HepG2 (cell line): Measurements from ENCODE around the gene COQ7. TPM values are rescaled to one million over a fixed set of nuclear protein-coding genes. Genes with fewer than 3 reads are reported as not detected.

Source experiments
- ADNP ChIP-seq: sonication (generic); formaldehyde crosslinking; IDR thresholded peaks from 2 replicates; pipeline ENCODE4 v1.4.0; 2020; ENCODE audit warnings: missing genetic modification reagents
- FOXP1 ChIP-seq, 2 experiments: fragments of 450-650 bp in 1 of 2; IDR thresholded peaks; 2 replicates each; pipeline ENCODE4 v1.6.1; 2017 to 2018; ENCODE audit warnings: antibody characterized with exemption in 1 of 2
- HOXA3 ChIP-seq: sonication (generic); formaldehyde crosslinking; IDR thresholded peaks from 2 replicates; pipeline ENCODE4 v1.5.0; 2020; ENCODE audit warnings: missing genetic modification reagents
- IKZF4 ChIP-seq: sonication (generic); formaldehyde crosslinking; IDR thresholded peaks from 2 replicates; pipeline ENCODE4 v1.5.1; 2020; ENCODE audit warnings: borderline replicate concordance, mild to moderate bottlenecking, low read depth, missing genetic modification reagents; ENCODE audit errors: not compliant biosample characterization
- KDM5A ChIP-seq: fragments of 200-600 bp; sonication (generic); IDR thresholded peaks from 2 replicates; pipeline ENCODE4 v1.7.0; 2018; ENCODE audit warnings: antibody characterized with exemption, mild to moderate bottlenecking, low read length, borderline replicate concordance
- KLF9 ChIP-seq: IDR thresholded peaks from 2 replicates; pipeline ENCODE4 v1.6.1; 2016; ENCODE audit warnings: low read depth
- NR2F2 ChIP-seq: IDR thresholded peaks from 2 replicates; pipeline ENCODE4 v1.6.1; 2012; ENCODE audit warnings: low read depth, inconsistent platforms, borderline replicate concordance
- REPIN1 ChIP-seq: sonication (generic); formaldehyde crosslinking; IDR thresholded peaks from 2 replicates; pipeline ENCODE4 v1.8.0; 2022; ENCODE audit warnings: missing genetic modification reagents, low read depth, mild to moderate bottlenecking, borderline replicate concordance
- SMAD9 ChIP-seq: sonication (generic); formaldehyde crosslinking; IDR thresholded peaks from 2 replicates; pipeline ENCODE4 v1.5.1; 2020; ENCODE audit warnings: mild to moderate bottlenecking, missing genetic modification reagents
- ZMYM2 ChIP-seq: sonication (generic); formaldehyde crosslinking; IDR thresholded peaks from 2 replicates; pipeline ENCODE4 v1.8.0; 2022; ENCODE audit warnings: mild to moderate bottlenecking, missing genetic modification reagents
- ZNF317 ChIP-seq: sonication (generic); formaldehyde crosslinking; IDR thresholded peaks from 2 replicates; pipeline ENCODE4 v1.5.0; 2020; ENCODE audit warnings: mild to moderate bottlenecking, missing genetic modification reagents
- ZNF430 ChIP-seq: sonication (generic); formaldehyde crosslinking; IDR thresholded peaks from 2 replicates; pipeline ENCODE4 v1.9.0; 2021; ENCODE audit warnings: mild to moderate bottlenecking, missing genetic modification reagents
- ZNF589 ChIP-seq: sonication (generic); formaldehyde crosslinking; conservative IDR thresholded peaks from 2 replicates; pipeline ENCODE4 v1.8.0; 2022; ENCODE audit warnings: mild to moderate bottlenecking, moderate library complexity, missing genetic modification reagents
- ZNF674 ChIP-seq: sonication (generic); formaldehyde crosslinking; IDR thresholded peaks from 2 replicates; pipeline ENCODE4 v1.5.0; 2020; ENCODE audit warnings: low read depth, mild to moderate bottlenecking, missing genetic modification reagents
- ZNF720 ChIP-seq: sonication (generic); formaldehyde crosslinking; IDR thresholded peaks from 2 replicates; pipeline ENCODE4 v1.4.0; 2020; ENCODE audit warnings: missing genetic modification reagents
- ZSCAN29 ChIP-seq: sonication (generic); formaldehyde crosslinking; conservative IDR thresholded peaks from 2 replicates; pipeline ENCODE4 v1.4.0; 2020; ENCODE audit warnings: mild to moderate bottlenecking, missing genetic modification reagents
- polyA plus RNA-seq, 8 experiments: library from polyadenylated mRNA; depleted of rRNA in 3 of 8; stranded (reverse) in 7 of 8; unstranded in 1 of 8; fragments of >200 nt; fragmentation: Illumina TruSeq in 4 of 8; extraction: Trizol in 4 of 8; gene quantifications; 2 replicates each; pipeline versions ENCODE4 v1.2.1 to v1.2.3, GENCODE V29; 2011 to 2016; ENCODE audit warnings: low read depth in 4 of 8, missing spikeins in 1 of 8, mixed read lengths in 1 of 8; ENCODE audit not compliant: insufficient read depth in 1 of 8
- total RNA-seq, 5 experiments: library from RNA; depleted of rRNA; stranded (reverse); fragments of >200 nt; fragmentation: Illumina TruSeq; extraction: Trizol; gene quantifications; 2 replicates each; pipeline ENCODE4 v1.2.3, GENCODE V29; 2016; ENCODE audit warnings: low read depth in 1 of 5
- TF ChIP-seq, protein P1 (sequence below), 2 experiments: sonication (generic) in 1 of 2; formaldehyde crosslinking in 1 of 2; IDR thresholded peaks; 2 replicates each; pipeline versions ENCODE4 v1.4.0 to v1.6.1; 2016 to 2020; ENCODE audit warnings: borderline replicate concordance in 1 of 2, low read depth in 1 of 2, mild to moderate bottlenecking in 1 of 2, missing genetic modification reagents in 1 of 2
- TF ChIP-seq, protein P2 (sequence below): IDR thresholded peaks from 2 replicates; pipeline ENCODE4 v1.6.1; 2018; ENCODE audit warnings: missing genetic modification reagents, mild to moderate bottlenecking, missing compliant biosample characterization
- TF ChIP-seq, protein P3 (sequence below): sonication (generic); formaldehyde crosslinking; IDR thresholded peaks from 2 replicates; pipeline ENCODE4 v1.8.0; 2022; ENCODE audit warnings: missing genetic modification reagents, mild to moderate bottlenecking, borderline replicate concordance
- TF ChIP-seq, protein P4 (sequence below): IDR thresholded peaks from 2 replicates; pipeline ENCODE4 v1.6.1; 2012; ENCODE audit warnings: low read depth, low read length, improper control_type of control experiment

Gene COQ7
- total and polyA plus RNA-seq, 2 of the 13 experiments (the other 11 are each of a cell fraction or from before 2014, with no cell fraction given): 20.1 to 45.7 TPM

DNA sequence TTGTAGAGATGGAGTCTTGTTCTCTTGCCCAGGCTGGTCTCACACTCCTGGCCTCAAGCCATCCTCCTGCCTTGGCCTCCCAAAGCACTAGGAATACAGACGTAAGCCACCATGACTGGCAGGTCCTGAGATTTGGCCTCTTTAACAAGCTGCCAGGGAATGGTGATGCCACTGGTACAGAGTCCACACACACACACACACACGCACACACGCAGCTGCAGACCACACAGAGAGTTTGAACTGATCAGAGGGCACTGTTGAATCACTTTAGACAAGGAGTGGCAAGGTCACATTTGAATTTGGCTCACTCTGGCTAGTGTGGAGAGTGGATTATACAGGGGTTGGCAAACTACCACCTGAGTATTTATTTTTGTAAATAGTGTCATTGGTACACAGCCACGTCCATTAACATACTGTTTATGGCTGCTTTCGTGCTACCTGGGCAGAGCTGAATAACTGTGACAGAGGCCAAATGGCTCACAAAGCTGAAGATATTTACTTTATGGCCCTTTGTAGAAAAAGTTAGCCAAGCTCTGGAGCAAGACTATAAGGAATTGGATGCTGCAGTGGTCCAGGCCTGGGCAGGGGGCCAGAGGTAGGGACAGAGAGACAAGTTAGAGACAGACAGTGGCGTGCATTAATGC lies 56.2 kb downstream of the COQ7 start (continued):
- TF ChIP-seq, protein P1, sequence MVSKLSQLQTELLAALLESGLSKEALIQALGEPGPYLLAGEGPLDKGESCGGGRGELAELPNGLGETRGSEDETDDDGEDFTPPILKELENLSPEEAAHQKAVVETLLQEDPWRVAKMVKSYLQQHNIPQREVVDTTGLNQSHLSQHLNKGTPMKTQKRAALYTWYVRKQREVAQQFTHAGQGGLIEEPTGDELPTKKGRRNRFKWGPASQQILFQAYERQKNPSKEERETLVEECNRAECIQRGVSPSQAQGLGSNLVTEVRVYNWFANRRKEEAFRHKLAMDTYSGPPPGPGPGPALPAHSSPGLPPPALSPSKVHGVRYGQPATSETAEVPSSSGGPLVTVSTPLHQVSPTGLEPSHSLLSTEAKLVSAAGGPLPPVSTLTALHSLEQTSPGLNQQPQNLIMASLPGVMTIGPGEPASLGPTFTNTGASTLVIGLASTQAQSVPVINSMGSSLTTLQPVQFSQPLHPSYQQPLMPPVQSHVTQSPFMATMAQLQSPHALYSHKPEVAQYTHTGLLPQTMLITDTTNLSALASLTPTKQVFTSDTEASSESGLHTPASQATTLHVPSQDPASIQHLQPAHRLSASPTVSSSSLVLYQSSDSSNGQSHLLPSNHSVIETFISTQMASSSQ (IDR thresholded peaks at IDR 0.05; ENCODE audit: low read depth): peak; percentile 50; the same call in 1 of the 2 replicates
- TF ChIP-seq, protein P1 (CRISPR knock-in tag; IDR thresholded peaks at IDR 0.05; ENCODE audit: borderline replicate concordance): no peak
- no peak; the same call in 1 of the 2 replicates for TF ChIP-seq ZNF430 (CRISPR knock-in tag)
- 0 out of 2 replicates have a peak, but pooled peaks have one; percentile 27 for TF ChIP-seq ZNF317 (CRISPR knock-in tag)
- peak; percentile 44 for TF ChIP-seq IKZF4 (CRISPR knock-in tag)
- TF ChIP-seq ZMYM2: peak; percentile 75; the same call in 1 of the 2 replicates
- TF ChIP-seq ZNF674: no peak
- no peak for TF ChIP-seq KDM5A
- peak; percentile 63; the same call in 1 of the 2 replicates for TF ChIP-seq REPIN1
- TF ChIP-seq ZNF589 (CRISPR knock-in tag): peak; percentile 92
- TF ChIP-seq NR2F2: peak; percentile 32; the same call in 1 of the 2 replicates
- no peak for TF ChIP-seq ZSCAN29 (CRISPR knock-in tag)
- TF ChIP-seq, protein P2, sequence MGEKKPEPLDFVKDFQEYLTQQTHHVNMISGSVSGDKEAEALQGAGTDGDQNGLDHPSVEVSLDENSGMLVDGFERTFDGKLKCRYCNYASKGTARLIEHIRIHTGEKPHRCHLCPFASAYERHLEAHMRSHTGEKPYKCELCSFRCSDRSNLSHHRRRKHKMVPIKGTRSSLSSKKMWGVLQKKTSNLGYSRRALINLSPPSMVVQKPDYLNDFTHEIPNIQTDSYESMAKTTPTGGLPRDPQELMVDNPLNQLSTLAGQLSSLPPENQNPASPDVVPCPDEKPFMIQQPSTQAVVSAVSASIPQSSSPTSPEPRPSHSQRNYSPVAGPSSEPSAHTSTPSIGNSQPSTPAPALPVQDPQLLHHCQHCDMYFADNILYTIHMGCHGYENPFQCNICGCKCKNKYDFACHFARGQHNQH (CRISPR knock-in tag): peak; percentile 31; the same call in 1 of the 2 replicates
- TF ChIP-seq, protein P3, sequence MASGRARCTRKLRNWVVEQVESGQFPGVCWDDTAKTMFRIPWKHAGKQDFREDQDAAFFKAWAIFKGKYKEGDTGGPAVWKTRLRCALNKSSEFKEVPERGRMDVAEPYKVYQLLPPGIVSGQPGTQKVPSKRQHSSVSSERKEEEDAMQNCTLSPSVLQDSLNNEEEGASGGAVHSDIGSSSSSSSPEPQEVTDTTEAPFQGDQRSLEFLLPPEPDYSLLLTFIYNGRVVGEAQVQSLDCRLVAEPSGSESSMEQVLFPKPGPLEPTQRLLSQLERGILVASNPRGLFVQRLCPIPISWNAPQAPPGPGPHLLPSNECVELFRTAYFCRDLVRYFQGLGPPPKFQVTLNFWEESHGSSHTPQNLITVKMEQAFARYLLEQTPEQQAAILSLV (CRISPR knock-in tag): peak; percentile 69; the same call in 1 of the 2 replicates
- TF ChIP-seq FOXP1 (IDR thresholded peaks at IDR 0.05): peak; percentile 37; the same call in 1 of the 2 replicates
- TF ChIP-seq FOXP1 (CRISPR knock-in tag; IDR thresholded peaks at IDR 0.05): peak; percentile 64
- 0 out of 2 replicates have a peak, but pooled peaks have one; percentile 61 for TF ChIP-seq ADNP
- no peak for TF ChIP-seq SMAD9 (CRISPR knock-in tag)
- no peak for TF ChIP-seq ZNF720
- TF ChIP-seq, protein P4, sequence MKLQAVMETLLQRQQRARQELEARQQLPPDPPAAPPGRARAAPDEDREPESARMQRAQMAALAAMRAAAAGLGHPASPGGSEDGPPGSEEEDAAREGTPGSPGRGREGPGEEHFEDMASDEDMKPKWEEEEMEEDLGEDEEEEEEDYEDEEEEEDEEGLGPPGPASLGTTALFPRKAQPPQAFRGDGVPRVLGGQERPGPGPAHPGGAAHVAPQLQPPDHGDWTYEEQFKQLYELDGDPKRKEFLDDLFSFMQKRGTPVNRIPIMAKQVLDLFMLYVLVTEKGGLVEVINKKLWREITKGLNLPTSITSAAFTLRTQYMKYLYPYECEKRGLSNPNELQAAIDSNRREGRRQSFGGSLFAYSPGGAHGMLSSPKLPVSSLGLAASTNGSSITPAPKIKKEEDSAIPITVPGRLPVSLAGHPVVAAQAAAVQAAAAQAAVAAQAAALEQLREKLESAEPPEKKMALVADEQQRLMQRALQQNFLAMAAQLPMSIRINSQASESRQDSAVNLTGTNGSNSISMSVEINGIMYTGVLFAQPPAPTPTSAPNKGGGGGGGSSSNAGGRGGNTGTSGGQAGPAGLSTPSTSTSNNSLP: peak; percentile 92
- TF ChIP-seq KLF9 (CRISPR knock-in tag): no peak
- peak; percentile 43; the same call in 1 of the 2 replicates for TF ChIP-seq HOXA3 (CRISPR knock-in tag)
